ENCODE data around the gene NTM. TPM values are rescaled to one million over a fixed set of nuclear protein-coding genes. Genes with fewer than 3 reads are reported as not detected.

NTM gene
- total and polyA plus RNA-seq, 2 of the 8 experiments (the other 6 are each of a cell fraction or from before 2014, with no cell fraction given), result 13.4 to 20.0 TPM

DNA sequence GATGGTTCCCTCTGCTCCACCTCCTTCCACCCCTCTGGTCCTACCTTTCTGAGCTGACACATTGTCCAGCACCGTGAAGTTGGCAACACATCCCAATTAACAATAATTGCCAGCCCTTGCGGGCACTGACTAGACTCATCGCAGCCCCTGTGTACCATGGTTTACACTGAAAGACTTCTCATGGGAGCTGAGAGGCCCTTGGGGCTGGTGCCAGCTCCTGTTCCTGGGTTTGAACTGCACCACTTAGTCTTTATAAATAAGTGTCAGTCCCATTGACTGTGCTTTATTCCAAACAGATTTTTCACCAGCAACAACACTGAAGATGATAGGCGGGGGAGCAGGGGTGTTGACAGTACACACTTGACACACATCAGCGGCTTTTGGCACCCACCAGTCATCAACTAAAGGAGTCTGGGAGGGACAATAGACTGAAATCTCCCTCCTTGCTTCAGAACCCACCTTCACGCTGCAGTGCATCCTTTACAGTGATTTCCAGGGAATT is 447.3 kb downstream of the NTM start:
- Histone ChIP-seq H3K4me2 (ENCODE audit: insufficient read depth in 1 of 2, low read depth in 2 of 2, low read length in 2 of 2) (no peak overlapping the region), H3K56ac (replicated peaks; ENCODE audit: insufficient read length, low read depth, low read length) (no peak overlapping the region), H3K27me3 (replicated peaks in 1 of 4; ENCODE audit: control insufficient read depth in 3 of 4, extremely low read depth in 1 of 4, insufficient read depth in 3 of 4, low read length in 3 of 4) (no peaks in the 10 kb centered on the region), H3K27ac (ENCODE audit: low read depth, low read length) (no peak overlapping the region), H4K91ac (replicated peaks; ENCODE audit: insufficient read length, low read length) (no peak overlapping the region), H3K18ac (ENCODE audit: extremely low read depth, low read length) (no peak overlapping the region), H3K36me3 (ENCODE audit: control insufficient read depth in 2 of 4, insufficient read depth in 4 of 4, low read length in 3 of 4) (no peaks in the 10 kb centered on the region), H2AK5ac (ENCODE audit: low read depth, low read length) (no peak overlapping the region), H2BK15ac (ENCODE audit: low read length) (no peak overlapping the region), H3K9me3 (ENCODE audit: insufficient read depth in 2 of 2, low read depth in 1 of 2, low read length in 1 of 2) (no peaks in the 10 kb centered on the region), H4K8ac (ENCODE audit: extremely low read depth, insufficient read depth, low read length) (no peak overlapping the region), H2BK120ac (replicated peaks; ENCODE audit: low read depth, low read length) (no peak overlapping the region), H3K79me1 (ENCODE audit: low read depth, low read length) (no peaks in the 10 kb centered on the region), H3K79me2 (ENCODE audit: control insufficient read depth in 1 of 2, insufficient read depth in 2 of 2, low read length in 2 of 2) (no peaks in the 10 kb centered on the region), H4K5ac (ENCODE audit: insufficient read length, low read depth, low read length) (no peak overlapping the region), H3K23ac (ENCODE audit: insufficient read length) (no peak overlapping the region), H3K9ac (replicated peaks in 1 of 4; ENCODE audit: extremely low read depth in 1 of 4, low read depth in 3 of 4, low read length in 3 of 4) (no peak overlapping the region), H2BK5ac (ENCODE audit: low read depth, low read length) (no peak overlapping the region), H3K23me2 (ENCODE audit: low read depth, low read length) (no peaks in the 10 kb centered on the region), H3K4me3 (ENCODE audit: extremely low read depth in 1 of 4, insufficient read depth in 2 of 4, low read depth in 3 of 4, low read length in 4 of 4) (no peak overlapping the region), H3K4ac (replicated peaks; ENCODE audit: insufficient read length, low read depth, low read length) (no peak overlapping the region), H3K14ac (ENCODE audit: insufficient read length) (no peak overlapping the region), H4K20me1 (replicated peaks in 1 of 2; ENCODE audit: control insufficient read depth in 1 of 2, insufficient read depth in 2 of 2, low read length in 2 of 2) (no peaks in the 10 kb centered on the region), H2BK12ac (ENCODE audit: low read depth, low read length) (no peak overlapping the region), H3K4me1 (replicated peaks in 1 of 4; ENCODE audit: control insufficient read depth in 3 of 4, insufficient read depth in 4 of 4, low read length in 3 of 4) (peaks cover 0 to 20% (median 8%) of the 10 kb centered on the region in 4 experiments; a peak in 5 of 7 replicates), H2BK20ac (ENCODE audit: low read length) (no peak overlapping the region), H2AFZ (ENCODE audit: low read length) (no peak overlapping the region)
- DNase-seq (ENCODE audit: low read depth in 1 of 2, low spot score in 2 of 2) (no peak), FAIRE-seq (no peak)
- POLR2A ChIA-PET (ENCODE audit: partially characterized antibody), result no interaction called here
- CTCF ChIA-PET (ENCODE audit: partially characterized antibody), result interaction anchor here (1.8 kb wide), 1 partner anchor 55 kb away, joined by 3 read pairs; no protein-coding TSS in a partner anchor
- 89% methylated on average over 6 of the region's 6 CpGs; no CpG with 5 or more reads in 1 of the 2 experiments for WGBS, 2 experiments (ENCODE audit: extremely low coverage in 1 of 2, insufficient coverage in 1 of 2, insufficient read length in 1 of 2, insufficient replicate concordance in 2 of 2, low coverage in 1 of 2, low lambda C conversion rate in 2 of 2, missing lambda C conversion rate in 1 of 2)
- no peak for TF ChIP-seq EGR1 (IDR thresholded peaks at IDR 0.05; ENCODE audit: borderline replicate concordance, low read depth, low read length)
